ENCODE measurements around the gene KCNG2.

DNA sequence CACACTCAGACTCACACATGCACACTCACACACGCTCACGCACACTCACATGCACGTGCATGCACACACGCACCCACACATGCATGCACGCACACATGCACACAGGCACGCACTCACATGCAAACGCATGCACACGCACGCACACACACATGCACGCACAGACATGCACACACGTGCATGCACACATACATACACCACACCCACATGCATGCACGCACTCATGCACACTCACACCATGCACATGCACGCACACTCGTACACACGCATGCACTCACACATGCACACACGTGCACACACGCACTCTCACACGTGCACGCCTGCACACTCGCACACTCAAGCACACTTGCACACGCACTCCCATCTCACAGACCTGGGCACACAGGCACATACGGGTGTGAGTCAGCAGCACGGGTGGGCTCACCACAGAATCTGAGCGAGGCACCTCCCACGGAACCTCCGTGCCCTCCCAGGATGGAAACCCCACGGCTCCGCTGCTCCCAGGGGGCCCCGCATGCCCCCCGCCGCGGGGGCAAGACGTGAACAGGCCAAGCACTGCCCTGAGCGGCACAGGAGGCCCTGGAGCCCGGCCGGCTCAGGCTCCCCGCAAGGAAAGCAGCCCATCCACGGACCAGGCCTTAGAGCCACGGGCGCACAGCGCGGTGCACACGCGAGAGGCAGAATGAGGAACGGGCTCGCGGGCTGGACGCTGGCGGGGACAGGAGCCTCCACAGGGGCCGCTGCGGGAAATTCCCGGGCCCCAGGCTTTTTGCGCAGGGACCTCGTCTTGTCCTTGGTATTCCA is 8.4 kb upstream of the KCNG2 start:
- no peak for TF ChIP-seq POLR2AphosphoS5 (IDR thresholded peaks at IDR 0.05)
- TF ChIP-seq POLR2A (IDR thresholded peaks at IDR 0.05; ENCODE audit: low read depth): no peak
- TF ChIP-seq CTCF (IDR thresholded peaks at IDR 0.05): no peak
- no peak for TF ChIP-seq EP300 (IDR thresholded peaks at IDR 0.05)
